Breast epithelium (tissue), 4 donors: Measurements from ENCODE around the gene FLACC1. TPM values are rescaled to one million over a fixed set of nuclear protein-coding genes. Genes with fewer than 3 reads are reported as not detected.
"Not testable (repeated sequence)": the region's sequence is repeated elsewhere in the genome, so short reads cannot be mapped to it uniquely, and the experiment has no call there.

Source experiments
- DNase-seq, 2 donors: peaks; one replicate each; pipeline ENCODE4 v3.0.0-alpha.2; 2019; ENCODE audit warnings: low spot score in 2 of 2
- H3K27ac ChIP-seq, 2 donors: fragments of 200-600 bp; sonication (generic) in 1 of 2; one replicate each; pipeline ENCODE4 v1.5.1; 2016 to 2019; ENCODE audit warnings: mild to moderate bottlenecking in 1 of 2
- H3K27me3 ChIP-seq, 2 donors: fragments of 200-600 bp; sonication (generic) in 1 of 2; one replicate each; pipeline versions ENCODE4 v1.5.1 to v1.6.0; 2017 to 2019; ENCODE audit warnings: control low read depth in 1 of 2, mild to moderate bottlenecking in 1 of 2
- H3K36me3 ChIP-seq: fragments of 200-600 bp; one replicate; pipeline ENCODE4 v1.5.1; 2019
- H3K4me1 ChIP-seq, 2 donors: fragments of 200-600 bp; sonication (generic); one replicate each; pipeline ENCODE4 v1.5.1; 2016 to 2019; ENCODE audit warnings: control low read depth in 1 of 2
- H3K4me3 ChIP-seq, 3 donors: fragments of 200-600 bp; sonication (generic); 1 replicate in 2 of 3; 2 replicates in 1 of 3; pipeline ENCODE4 v1.5.1; 2016 to 2019; ENCODE audit warnings: mild to moderate bottlenecking in 3 of 3, moderate library complexity in 2 of 3
- H3K9me3 ChIP-seq, 2 donors: fragments of 200-600 bp; sonication (generic) in 1 of 2; one replicate each; pipeline ENCODE4 v1.5.1; 2016 to 2019; ENCODE audit warnings: control low read depth in 1 of 2
- CTCF ChIP-seq, 3 donors: fragments of 450-650 bp; IDR thresholded peaks; one replicate each; pipeline ENCODE4 v1.5.1; 2016 to 2017; ENCODE audit warnings: antibody characterized with exemption in 3 of 3, mild to moderate bottlenecking in 3 of 3, moderate library complexity in 3 of 3
- POLR2A ChIP-seq: fragments of 450-650 bp; IDR thresholded peaks from one replicate; pipeline ENCODE4 v1.6.1; 2016; ENCODE audit warnings: antibody characterized with exemption, mild to moderate bottlenecking, moderate library complexity
- POLR2AphosphoS5 ChIP-seq, 3 donors: sonication (generic); formaldehyde crosslinking; IDR thresholded peaks; one replicate each; pipeline ENCODE4 v1.6.1; 2017; ENCODE audit warnings: antibody characterized with exemption in 3 of 3
- intact Hi-C: fragments of 100-400 bp; cut with DNase I; formaldehyde crosslinking; loops from one replicate; pipeline ENCODE4 v1.15.1; 2023; ENCODE audit warnings: low total_unique reads
- total RNA-seq, 3 donors: library from RNA; depleted of rRNA; stranded (reverse); fragments of >200 nt; gene quantifications; one replicate each; pipeline ENCODE4 v1.1.0, GENCODE V29; 2016

FLACC1 gene
- total RNA-seq, 3 donors from 2014 or later, result 1.2 to 2.9 (median 1.6) TPM

GRCh38 chr2:201313362-201313761, 43.8 kb downstream of the FLACC1 start:
- Histone ChIP-seq H3K27ac (no peak overlapping the region), H3K9me3 (peaks cover 7 to 10% of the 10 kb centered on the region in 2 donors), H3K27me3 (no peaks in the 10 kb centered on the region), H3K4me3 (no peak overlapping the region), H3K36me3 (no peaks in the 10 kb centered on the region), H3K4me1 (no peaks in the 10 kb centered on the region)
- intact Hi-C loops, result no loop called here
- no peak for TF ChIP-seq CTCF (IDR thresholded peaks at IDR 0.05)
- no peak for TF ChIP-seq POLR2A
- TF ChIP-seq POLR2AphosphoS5 (IDR thresholded peaks at IDR 0.05), result no peak
- no peak for DNase-seq

DNA sequence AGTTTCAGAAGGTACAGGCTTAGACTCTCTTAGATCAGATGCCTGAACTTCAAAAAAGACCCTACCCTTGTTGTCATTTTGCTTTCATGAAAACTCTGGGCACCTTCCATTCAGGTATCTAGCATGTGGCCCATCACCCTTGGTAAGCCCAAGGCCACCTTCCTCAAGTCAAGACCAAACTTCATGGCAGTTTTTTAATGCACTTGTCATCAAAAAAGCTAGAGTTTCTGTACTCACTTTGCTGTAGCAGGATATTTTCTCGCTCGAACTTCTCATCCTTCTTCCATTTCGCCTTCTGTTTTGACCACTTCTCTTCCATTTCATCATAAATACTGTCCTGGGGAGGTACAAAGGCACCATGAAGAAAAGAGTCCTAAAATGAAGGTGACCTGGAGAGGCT, 48.2 kb downstream of the FLACC1 start:
- peaks cover 11 to 16% of the 10 kb centered on the region in 2 donors for H3K9me3 ChIP-seq
- TF ChIP-seq POLR2A (no peak), POLR2AphosphoS5 (IDR thresholded peaks at IDR 0.05) (no peak), CTCF (IDR thresholded peaks at IDR 0.05) (no peak)
- no peaks in the 10 kb centered on the region for H3K36me3 ChIP-seq
- H3K4me3 ChIP-seq, result no peak overlapping the region
- no peaks in the 10 kb centered on the region for H3K27me3 ChIP-seq
- intact Hi-C loops, result no loop called here
- DNase-seq, result no peak
- no peak overlapping the region for H3K27ac ChIP-seq
- no peaks in the 10 kb centered on the region for H3K4me1 ChIP-seq

- intact Hi-C loops, result no loop called here
- Histone ChIP-seq H3K36me3 (no peaks in the 10 kb centered on the region), H3K27me3 (no peaks in the 10 kb centered on the region), H3K27ac (no peak overlapping the region), H3K4me1 (no peaks in the 10 kb centered on the region), H3K9me3 (peaks cover 5 to 16% of the 10 kb centered on the region in 2 donors), H3K4me3 (no peak overlapping the region)
- TF ChIP-seq POLR2AphosphoS5 (IDR thresholded peaks at IDR 0.05) (no peak), CTCF (IDR thresholded peaks at IDR 0.05) (no peak), POLR2A (no peak)
- DNase-seq, result no peak
Observed at GRCh38 chr2:201307876-201308275, 49.3 kb downstream of the FLACC1 start.

GRCh38 chr2:201299929-201300328, 57.2 kb downstream of the FLACC1 start:
- not testable (repeated sequence) for H3K9me3 ChIP-seq, H3K27ac ChIP-seq, H3K27me3 ChIP-seq, H3K4me3 ChIP-seq, H3K4me1 ChIP-seq, H3K36me3 ChIP-seq, DNase-seq
- intact Hi-C loops, result loop anchor here (5.0 kb wide), 1 partner anchor 368 kb away; no protein-coding TSS in a partner anchor

DNA sequence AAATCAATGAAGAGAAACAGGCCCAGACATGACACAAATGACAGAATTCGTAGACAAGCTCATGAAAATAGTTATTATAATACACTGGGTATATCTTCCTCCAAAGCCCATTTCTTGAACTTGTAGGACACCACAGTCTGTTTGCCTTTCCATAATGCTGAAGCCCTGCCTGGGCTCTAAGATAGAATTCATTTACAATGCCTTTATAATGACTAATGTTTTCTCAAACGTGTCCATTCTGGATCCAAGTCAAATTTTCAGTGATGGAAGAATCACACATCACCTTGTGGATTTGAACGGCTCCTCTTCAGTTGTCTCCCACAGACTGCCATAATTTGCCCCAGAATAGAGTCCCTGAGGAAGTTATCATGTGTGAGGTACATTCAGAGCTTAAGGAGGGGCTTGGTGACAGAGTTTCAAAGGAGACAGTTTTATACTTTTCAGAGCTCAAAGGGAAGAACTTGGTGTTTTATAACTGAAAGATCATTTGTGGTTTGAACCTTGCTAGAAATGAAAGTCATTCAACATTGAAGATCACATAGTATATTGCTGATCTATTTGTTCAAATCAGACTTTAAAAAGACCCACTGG, 58.6 kb downstream of the FLACC1 start:
- no peaks in the 10 kb centered on the region for H3K27me3 ChIP-seq
- H3K27ac ChIP-seq, result no peak overlapping the region
- no peaks in the 10 kb centered on the region for H3K36me3 ChIP-seq
- intact Hi-C loops, result loop anchor here (5.0 kb wide), 1 partner anchor 366 kb away; no protein-coding TSS in a partner anchor
- H3K4me3 ChIP-seq, result no peak overlapping the region
- no peaks in the 10 kb centered on the region for H3K4me1 ChIP-seq
- DNase-seq, result no peak
- H3K9me3 ChIP-seq, result peaks cover 0 to 4% of the 10 kb centered on the region in 2 donors
- TF ChIP-seq CTCF (IDR thresholded peaks at IDR 0.05) (no peak), POLR2AphosphoS5 (IDR thresholded peaks at IDR 0.05) (no peak), POLR2A (no peak)

DNA sequence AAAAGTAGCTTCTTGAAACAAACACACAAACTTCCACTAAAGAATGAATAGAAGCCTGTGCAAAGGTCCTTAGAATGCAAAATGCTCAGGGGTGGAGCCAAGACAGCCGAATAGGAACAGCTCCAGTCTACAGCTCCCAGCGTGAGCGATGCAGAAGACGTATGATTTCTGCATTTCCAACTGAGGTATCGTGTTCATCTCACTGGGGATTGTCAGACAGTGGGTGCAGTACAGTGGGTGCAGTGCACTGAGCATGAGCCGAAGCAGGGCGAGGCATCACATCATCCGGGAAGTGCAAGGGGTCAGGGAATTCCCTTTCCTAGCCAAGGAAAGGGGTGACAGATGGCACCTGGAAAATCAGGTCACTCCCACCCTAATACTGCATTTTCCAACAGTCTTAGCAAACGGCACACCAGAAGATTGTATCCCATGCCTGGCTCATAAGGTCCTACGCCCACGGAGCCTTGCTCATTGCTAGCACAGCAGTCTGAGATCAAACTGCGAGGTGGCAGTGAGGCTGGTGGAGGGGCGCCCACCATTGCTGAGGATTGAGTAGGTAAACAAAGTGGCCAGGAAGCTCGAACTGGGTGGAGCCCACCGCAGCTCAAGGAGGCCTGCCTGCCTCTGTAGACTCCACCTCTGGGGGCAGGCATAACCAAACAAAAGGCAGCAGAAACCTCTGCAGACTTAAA, 66.5 kb downstream of the FLACC1 start:
- H3K4me3 ChIP-seq, H3K4me1 ChIP-seq, DNase-seq, H3K27ac ChIP-seq, intact Hi-C loops, H3K9me3 ChIP-seq, H3K27me3 ChIP-seq: not testable (repeated sequence)
- H3K36me3 ChIP-seq, result peaks cover 12% of the 10 kb centered on the region
